ENCODE results near the gene TMEM100. TPM values are rescaled to one million over a fixed set of nuclear protein-coding genes. Genes with fewer than 3 reads are reported as not detected.
"Not testable (repeated sequence)": the region's sequence is repeated elsewhere in the genome, so short reads cannot be mapped to it uniquely, and the experiment has no call there.

TMEM100 gene
- polyA plus RNA-seq, 4 donors = 41.0 to 70.7 (median 61.5) TPM

DNA sequence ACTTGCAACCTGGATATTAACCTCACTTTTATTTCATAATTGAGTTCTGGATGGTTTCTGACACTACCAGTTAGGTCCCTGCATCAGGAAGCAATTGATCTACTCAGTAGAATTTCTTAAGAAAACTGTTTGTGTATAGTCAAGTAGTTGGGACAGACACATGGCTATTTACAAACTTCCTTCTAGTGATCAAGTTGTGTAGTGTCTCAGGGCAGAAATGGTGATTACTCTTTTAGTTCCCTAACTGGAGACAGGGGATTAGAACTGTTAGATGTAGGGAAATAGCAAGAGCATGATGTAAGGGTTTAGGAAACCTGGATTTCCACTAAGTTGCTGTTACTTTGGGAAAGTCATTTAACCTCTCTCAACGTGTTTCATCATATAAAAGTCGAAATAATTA, 30.4 kb downstream of the TMEM100 start:
- DNase-seq (ENCODE audit: low read depth in 4 of 4, low spot score in 3 of 4) = no peak

DNA sequence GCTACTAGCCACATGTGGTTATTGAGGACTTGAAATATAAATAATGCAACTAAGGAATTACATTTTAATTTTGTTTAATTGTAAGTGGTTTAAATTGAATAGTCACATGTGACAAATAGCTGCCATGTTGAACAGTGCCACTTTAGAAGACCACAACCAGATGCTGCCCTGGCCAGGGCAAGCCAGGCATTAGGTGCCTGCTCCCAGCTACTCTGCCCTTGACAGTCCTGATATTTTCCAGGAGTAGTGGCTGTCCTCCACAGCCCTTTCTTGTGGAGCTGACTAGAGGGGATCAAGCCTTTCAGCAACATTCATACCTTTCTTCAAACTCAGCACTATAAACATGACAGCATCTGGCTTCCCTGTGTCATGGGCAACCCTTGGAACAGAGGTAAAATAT, 31.0 kb downstream of the TMEM100 start:
- DNase-seq (ENCODE audit: low read depth in 4 of 4, low spot score in 3 of 4) = no peak

DNA sequence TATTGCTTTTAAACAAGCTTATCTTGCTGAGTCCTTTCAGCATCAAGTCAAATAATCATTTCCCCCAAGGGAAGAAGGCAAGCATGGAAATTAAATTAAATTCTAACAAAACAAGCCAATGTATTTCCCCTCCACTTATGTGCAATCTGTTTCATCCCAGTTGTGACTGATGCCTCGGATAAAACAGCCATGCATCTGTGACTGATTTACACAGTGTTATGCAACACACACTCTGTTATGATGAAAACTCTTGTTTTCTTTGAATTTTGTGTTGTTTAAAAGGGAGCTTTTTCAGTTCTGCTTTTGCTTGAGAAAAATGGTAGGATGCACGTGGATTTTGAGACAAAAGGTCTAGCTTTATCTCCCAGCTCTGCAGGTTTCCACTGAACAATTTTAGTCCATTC, 32.6 kb downstream of the TMEM100 start:
- DNase-seq (ENCODE audit: low read depth in 4 of 4, low spot score in 3 of 4) = no peak

- no peak for DNase-seq (ENCODE audit: low read depth in 4 of 4, low spot score in 3 of 4)
Measured at GRCh38 chr17:55689672-55690071, 33.0 kb downstream of the TMEM100 start.

DNA sequence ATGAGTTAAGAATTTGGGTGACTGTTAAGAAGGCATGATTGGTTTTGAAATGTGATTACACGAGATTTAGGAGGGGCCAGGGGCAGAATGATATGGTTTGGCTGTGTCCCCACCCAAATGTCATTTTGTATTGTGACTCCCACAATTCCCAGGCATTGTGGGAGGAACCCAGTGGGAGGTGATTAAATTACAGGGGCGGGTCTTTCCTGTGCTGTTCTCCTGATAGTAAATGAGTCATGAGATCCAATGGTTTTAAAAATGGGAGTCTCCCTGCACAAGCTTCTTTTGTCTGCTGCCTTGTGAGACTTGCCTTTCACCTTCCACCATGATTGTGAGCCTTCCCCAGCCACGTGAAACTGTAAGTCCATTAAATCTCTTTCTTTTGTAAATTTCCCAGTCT, 34.6 kb downstream of the TMEM100 start:
- no peak for DNase-seq (ENCODE audit: low read depth in 4 of 4, low spot score in 3 of 4)

- DNase-seq (ENCODE audit: low read depth in 4 of 4, low spot score in 3 of 4) = no peak
Measured at GRCh38 chr17:55687037-55687436, 35.6 kb downstream of the TMEM100 start.

GRCh38 chr17:55683550-55684315, 38.9 kb downstream of the TMEM100 start:
- no peak for DNase-seq (ENCODE audit: low read depth in 4 of 4, low spot score in 3 of 4)

- DNase-seq (ENCODE audit: low read depth in 4 of 4, low spot score in 3 of 4) = no peak
Measured at GRCh38 chr17:55681342-55681700, 41.3 kb downstream of the TMEM100 start.

GRCh38 chr17:55680686-55681341, 41.9 kb downstream of the TMEM100 start:
- no peak for DNase-seq (ENCODE audit: low read depth in 4 of 4, low spot score in 3 of 4)

DNA sequence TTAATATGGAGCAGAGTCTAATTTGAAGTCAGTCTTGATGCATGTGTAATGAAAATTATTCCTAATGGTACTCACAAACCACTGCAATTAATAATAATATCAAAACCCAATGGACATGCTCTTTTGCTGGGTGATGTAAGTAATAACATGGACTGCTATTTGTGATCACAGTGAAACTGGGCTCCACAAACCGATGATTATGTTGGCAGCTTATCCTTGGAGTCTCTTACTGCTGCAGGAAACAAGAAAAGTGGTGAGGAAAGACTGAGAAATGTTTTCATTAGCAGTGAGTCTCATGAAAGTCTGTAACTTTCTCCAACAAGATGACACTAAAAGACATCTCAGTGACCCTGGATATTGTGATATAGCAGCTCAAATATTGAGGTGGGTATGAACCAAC, 45.2 kb downstream of the TMEM100 start:
- no peak for DNase-seq (ENCODE audit: low read depth in 4 of 4, low spot score in 3 of 4)

DNA sequence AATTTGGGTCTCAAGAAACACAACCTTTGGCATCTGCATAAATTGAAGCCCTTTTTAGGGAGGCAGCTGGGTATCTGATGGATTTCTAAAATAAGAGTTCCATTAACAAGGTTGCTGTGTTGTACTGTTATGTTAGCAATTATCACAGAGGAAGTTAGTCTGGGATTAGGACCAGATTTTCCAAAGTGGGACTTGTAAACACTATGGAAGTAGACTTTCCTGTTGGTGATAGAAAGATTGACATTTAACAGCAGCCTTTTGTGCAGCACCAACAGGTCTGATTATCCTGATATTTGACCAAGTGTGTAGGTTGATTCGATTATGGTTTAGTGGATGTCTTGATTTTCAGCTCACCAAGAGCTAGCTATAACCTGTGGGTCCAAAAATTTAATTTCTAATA, 46.4 kb downstream of the TMEM100 start:
- DNase-seq (ENCODE audit: low read depth in 4 of 4, low spot score in 3 of 4) = no peak

GRCh38 chr17:55673743-55674506, 48.7 kb downstream of the TMEM100 start:
- no peak for DNase-seq (ENCODE audit: low read depth in 4 of 4, low spot score in 3 of 4)

- DNase-seq (ENCODE audit: low read depth in 4 of 4, low spot score in 3 of 4) = no peak
Measured at GRCh38 chr17:55672585-55673501, 49.8 kb downstream of the TMEM100 start.

- DNase-seq (ENCODE audit: low read depth in 4 of 4, low spot score in 3 of 4) = not testable (repeated sequence)
Measured at GRCh38 chr17:55672010-55672409, 50.7 kb downstream of the TMEM100 start.

Other genes with a start within 250 kb of the TMEM100 start
- gene SMIM36, start 211.4 kb downstream of the TMEM100 start, polyA plus RNA-seq (ENCODE audit: insufficient read length in 4 of 4) = under 1 TPM in 2 of 4 donors, not detected in 2; 0.17 TPM
- 10 to 100 TPM; 29.3 to 36.7 (median 31.0) TPM for gene PCTP, start 28.2 kb upstream of the TMEM100 start, polyA plus RNA-seq (ENCODE audit: insufficient read length in 4 of 4)

Measured in right renal pelvis (tissue), 4 donors.